Stimulated activated naive CD8-positive, alpha-beta T cell treated with anti-CD3 and anti-CD28 coated beads, Interleukin-15, Interleukin-2, amounts not matched to agents 100 U/mL and 50 U/mL, for 24 hours (primary cell): ENCODE results near the gene CTPS1.
A peak's percentile ranks its signal among the peaks of the same experiment; 100 is the strongest.

Source experiments
- ATAC-seq: fragments of 150-1000 bp; cut with Tn5 transposase; one replicate; pipeline ENCODE4 v1.10.0; 2021
- DNase-seq: peaks from one replicate; pipeline ENCODE4 v3.0.0; 2021

The CTPS1 gene

DNA sequence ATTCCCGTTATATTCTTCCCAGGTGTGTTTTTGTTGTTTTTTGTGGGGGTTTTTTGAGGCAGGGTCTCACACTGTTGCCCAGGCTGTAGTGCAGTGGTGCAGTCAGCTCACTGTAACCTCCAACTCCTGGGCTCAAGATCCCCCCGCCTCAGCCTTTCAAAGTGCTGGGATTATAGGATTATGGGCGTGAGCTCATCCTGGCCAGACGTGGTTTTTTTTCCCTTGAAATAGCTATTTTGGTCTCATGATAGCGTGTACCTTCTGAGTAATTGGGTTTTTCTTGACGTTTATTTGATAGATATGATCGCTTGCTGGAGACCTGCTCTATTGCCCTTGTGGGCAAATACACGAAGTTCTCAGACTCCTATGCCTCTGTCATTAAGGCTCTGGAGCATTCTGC lies 17.6 kb downstream of the CTPS1 start:
- no peak for ATAC-seq
- no peak for DNase-seq

DNA sequence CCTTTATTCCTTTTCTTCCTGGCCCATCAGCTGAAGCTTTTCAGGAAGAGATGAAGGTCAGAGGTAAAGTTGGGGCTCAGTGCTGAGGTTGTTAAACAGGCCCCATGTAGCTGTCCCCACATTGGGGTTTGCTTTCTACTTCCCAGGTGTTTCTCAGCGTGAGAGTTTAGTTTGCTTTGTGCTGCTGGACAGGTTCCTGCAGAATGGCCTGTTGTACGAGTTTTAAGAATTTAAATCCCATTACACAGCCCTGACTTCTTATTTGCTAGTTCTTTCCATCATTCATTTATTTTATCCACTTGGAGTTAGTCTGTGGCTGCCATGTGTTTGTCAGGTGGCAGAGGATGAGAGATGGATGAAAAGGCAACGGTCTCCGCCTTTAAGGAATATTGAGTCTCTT lies 19.2 kb downstream of the CTPS1 start:
- ATAC-seq, result no peak

DNA sequence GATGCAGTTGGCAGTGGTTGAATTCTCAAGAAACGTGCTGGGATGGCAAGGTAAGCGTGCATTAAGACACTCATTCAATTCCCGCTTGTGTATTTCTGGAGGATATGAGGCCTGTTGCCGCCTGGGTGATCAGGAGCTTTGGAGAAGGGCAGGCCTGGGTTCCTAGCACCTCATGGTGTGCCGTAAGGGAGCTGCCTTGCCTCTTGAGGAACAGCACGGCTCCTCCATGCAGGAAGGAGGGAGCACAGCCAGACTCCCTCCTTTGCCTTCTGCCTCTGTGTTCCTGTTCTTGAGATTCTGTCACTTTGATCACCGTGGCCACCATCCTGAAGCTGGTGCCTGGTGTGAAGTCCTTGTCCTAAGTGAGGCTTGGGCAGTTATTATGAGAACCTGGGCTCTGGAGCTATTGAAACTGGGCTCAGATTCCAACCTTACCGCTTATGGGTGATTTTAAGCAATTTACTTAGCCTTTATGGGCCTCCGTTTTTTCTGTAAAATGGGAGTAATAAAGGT lies 23.7 kb downstream of the CTPS1 start:
- ATAC-seq (no peak), DNase-seq (no peak)

More for the DNA sequence above, 19.2 kb downstream of the CTPS1 start:
- no peak for DNase-seq

- peak; percentile 85 for DNase-seq
- peak; percentile 98 for ATAC-seq
Observed at GRCh38 chr1:41003640-41004220, 24.2 kb downstream of the CTPS1 start.

DNA sequence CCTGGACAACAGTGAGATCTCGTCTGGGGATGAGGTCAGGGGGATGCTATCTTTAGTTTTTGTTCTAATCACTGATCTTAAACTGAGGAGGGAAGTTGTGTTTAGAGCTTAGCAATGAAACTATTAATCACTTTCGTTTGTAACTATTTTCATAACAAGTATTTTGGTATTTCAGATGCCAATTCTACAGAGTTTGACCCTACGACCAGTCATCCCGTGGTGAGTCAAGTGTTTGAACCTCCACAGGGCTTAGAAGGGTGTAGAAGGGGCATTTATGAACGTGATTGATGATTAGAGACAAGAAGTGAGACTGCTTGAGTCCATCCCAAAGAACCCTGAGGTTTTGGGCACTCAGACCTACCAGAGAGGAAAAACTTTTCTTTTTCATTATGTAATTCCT lies 26.4 kb downstream of the CTPS1 start:
- no peak for ATAC-seq
- DNase-seq, result no peak

DNA sequence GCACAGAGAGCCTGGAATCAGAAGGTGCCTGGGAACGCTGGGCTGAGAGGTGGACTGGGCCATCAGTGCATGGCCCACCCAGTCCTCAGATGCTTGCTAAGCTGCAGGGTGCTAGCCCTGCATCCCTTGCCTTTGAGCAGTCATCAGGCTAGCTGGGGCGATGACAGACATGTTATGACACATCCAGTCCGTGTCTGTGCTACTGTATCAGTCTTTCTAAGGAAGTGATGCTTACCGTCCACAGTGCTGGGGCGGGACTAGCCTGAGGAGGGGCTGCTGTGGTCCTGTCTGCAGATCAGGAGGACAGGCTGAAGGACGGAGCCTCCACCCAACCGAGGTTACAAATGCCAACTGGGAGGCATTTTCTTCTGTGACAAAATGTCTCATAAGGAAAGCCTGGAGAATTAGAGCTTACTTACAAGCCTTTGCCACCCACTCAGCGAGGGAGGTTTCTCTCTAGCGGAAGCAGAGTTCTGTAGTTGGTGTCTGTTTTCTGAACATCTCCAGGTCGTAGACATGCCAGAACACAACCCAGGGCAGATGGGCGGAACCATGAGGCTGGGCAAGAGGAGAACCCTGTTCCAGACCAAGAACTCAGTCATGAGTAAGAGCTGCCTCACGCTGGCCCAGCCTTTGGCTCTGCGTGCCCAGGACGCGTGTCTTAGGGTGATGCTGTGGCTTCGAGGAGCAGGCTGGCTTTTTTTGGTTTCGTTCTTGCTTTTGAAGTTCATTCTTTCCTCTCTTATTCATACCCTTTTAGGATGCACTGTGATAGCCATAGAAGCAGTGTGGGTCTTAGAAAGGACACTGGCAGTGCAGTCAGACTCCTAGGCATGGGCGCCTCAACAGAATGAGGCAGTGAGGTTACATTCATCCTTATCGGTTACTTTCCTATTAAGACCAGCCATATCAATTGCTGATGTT lies 27.7 kb downstream of the CTPS1 start:
- no peak for DNase-seq
- no peak for ATAC-seq

GRCh38 chr1:41009466-41009865 lies 30.0 kb downstream of the CTPS1 start:
- no peak for ATAC-seq
- DNase-seq, result no peak

DNA sequence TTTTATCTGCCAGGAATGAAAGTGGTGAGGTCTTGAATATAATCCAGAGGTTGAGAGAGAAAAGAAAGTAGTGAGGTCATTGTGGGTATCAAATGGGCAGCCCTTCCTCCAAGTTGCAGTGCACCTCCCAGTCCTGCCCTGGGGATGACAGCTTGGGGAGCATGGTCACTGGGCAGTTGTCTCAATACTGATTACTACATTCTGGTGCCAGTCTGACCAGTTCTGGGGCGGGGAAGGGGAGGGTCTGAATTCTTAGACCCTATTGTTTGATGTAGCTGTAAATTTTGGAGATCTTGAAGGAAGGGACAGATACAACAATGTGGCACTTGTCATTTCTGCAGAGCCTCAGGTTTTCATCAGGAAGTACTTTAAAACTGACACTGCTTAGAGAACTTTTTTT lies 30.8 kb downstream of the CTPS1 start:
- no peak for ATAC-seq

DNA sequence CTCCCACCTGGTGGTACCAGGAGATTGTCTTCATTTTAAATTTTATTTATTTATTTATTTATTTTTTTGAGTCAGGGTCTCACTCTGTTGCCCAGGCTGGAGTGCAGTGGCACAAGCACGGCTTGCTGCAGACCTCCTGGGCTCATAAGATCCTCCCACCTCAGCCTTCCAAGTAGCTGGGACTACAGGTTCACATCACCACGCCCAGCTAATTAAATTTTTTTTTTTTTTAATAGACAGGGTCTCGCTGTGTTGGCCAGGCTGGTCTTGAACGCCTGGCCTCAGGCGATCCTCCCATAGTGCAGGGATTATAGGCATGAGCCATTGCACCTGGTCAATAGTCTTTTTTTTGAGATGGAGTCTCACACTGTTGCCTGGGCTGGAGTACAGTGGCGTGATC lies 33.5 kb downstream of the CTPS1 start:
- DNase-seq (no peak), ATAC-seq (no peak)

More for the DNA sequence above, 30.8 kb downstream of the CTPS1 start:
- no peak for DNase-seq

DNA sequence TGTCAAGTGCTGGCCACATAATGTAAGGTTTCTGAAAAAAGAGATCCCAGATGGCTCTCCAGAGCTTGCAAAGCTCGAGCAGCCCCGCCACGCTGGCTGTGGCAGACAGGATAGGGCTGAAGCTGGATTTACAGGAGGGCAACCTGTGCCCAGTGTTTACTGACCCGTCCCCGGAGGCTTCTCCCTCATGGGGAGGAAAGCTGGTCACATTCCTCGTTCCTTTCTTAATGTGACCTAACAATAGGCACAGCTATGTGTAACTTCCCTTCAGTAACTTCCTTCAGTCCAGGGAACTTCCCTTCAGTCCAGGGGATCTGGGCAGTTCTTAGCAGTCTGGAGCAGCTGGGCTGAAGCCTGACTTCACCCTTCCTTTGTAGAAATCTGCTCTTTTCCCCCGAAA lies 34.3 kb downstream of the CTPS1 start:
- ATAC-seq (no peak), DNase-seq (no peak)

GRCh38 chr1:41014871-41015270 lies 35.4 kb downstream of the CTPS1 start:
- DNase-seq, result no peak
- ATAC-seq, result no peak

GRCh38 chr1:41015281-41015896 lies 35.9 kb downstream of the CTPS1 start:
- ATAC-seq, result no peak
- no peak for DNase-seq

- ATAC-seq, result no peak
Observed at GRCh38 chr1:41015897-41016470, 36.5 kb downstream of the CTPS1 start.

GRCh38 chr1:41017141-41018017 lies 37.9 kb downstream of the CTPS1 start:
- ATAC-seq, result no peak
- no peak for DNase-seq

More at GRCh38 chr1:41015897-41016470, 36.5 kb downstream of the CTPS1 start:
- no peak for DNase-seq

GRCh38 chr1:41018018-41018410 lies 38.5 kb downstream of the CTPS1 start:
- no peak for DNase-seq
- no peak for ATAC-seq

DNA sequence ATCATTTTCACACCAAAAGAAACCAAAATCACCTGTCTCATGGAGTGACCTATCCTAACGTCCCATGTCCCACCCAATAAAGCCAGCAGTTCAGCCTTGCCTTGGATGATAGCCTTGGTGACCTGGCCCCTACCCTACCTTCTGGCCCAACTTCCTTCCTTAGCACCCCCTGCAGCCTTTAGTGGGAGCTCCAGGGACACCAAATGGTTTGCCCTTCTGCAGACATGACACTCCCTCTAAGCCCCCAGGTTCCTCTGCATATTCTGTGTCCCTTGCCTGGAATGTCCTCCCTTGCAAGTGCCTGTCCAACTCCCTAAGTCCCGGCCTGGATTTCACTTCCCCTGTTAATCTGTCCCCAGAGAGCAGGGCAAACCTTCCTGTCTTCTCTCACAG lies 39.9 kb downstream of the CTPS1 start:
- no peak for DNase-seq
- ATAC-seq, result no peak

- DNase-seq (no peak), ATAC-seq (no peak)
Observed at GRCh38 chr1:41020109-41020576, 40.6 kb downstream of the CTPS1 start.

- DNase-seq (no peak), ATAC-seq (no peak)
Observed at GRCh38 chr1:41020654-41021053, 41.2 kb downstream of the CTPS1 start.

GRCh38 chr1:41021526-41022308 lies 42.2 kb downstream of the CTPS1 start, which contains the start of gene SLFNL1:
Gene SLFNL1 (minus strand): TSS chr1:41021725. CDS start chr1:41020660, 1,065 bp downstream.
- DNase-seq, result no peak
- ATAC-seq, result no peak

- ATAC-seq (no peak), DNase-seq (no peak)
Observed at GRCh38 chr1:41022424-41022823, 42.9 kb downstream of the CTPS1 start.
